NB4 (cell line): ENCODE results near the gene DENND11.

Source experiments
- CTCF ChIP-seq: IDR thresholded peaks from one replicate; pipeline ENCODE4 v1.5.1; 2012; ENCODE audit warnings: low read depth, low read length
- MAX ChIP-seq: IDR thresholded peaks from 2 replicates; pipeline ENCODE4 v1.6.1; 2011; ENCODE audit warnings: low read depth, low read length
- POLR2A ChIP-seq: IDR thresholded peaks from 2 replicates; pipeline ENCODE4 v1.6.1; 2011; ENCODE audit warnings: mild to moderate bottlenecking; ENCODE audit not compliant: insufficient read length; ENCODE audit errors: extremely low read depth

GRCh38 chr7:141676618-141677017 lies 25.3 kb downstream of the DENND11 start:
- TF ChIP-seq CTCF (no peak), POLR2A (no peak), MAX (no peak)
